HCT116 (cell line): ENCODE results near the gene SNX4. TPM values are rescaled to one million over a fixed set of nuclear protein-coding genes. Genes with fewer than 3 reads are reported as not detected.

Experiments
- ATAC-seq: fragments of 200-7000 bp; cut with Tn5 transposase; 2 replicates; pipeline ENCODE4 v1.9.1; 2020; ENCODE audit warnings: mild to moderate bottlenecking, moderate library complexity
- BruUV-seq: library from RNA; stranded (reverse); fragments of 400-500 nt; replicated peaks from 2 replicates; lab custom pipeline; 2021; lab: Mats Ljungman, UMichigan
- CTCF ChIA-PET: fragments of 300-600 bp; sonication (Branson Sonifier 250); formaldehyde crosslinking; loops from one replicate; lab custom pipeline; 2021; ENCODE audit warnings: antibody characterized with exemption; lab: Charles Lee
- POLR2A ChIA-PET: fragments of 300-600, 350-600 bp; sonication (Branson Sonifier 250); formaldehyde crosslinking; loops from one replicate; lab custom pipeline; 2021; ENCODE audit warnings: antibody characterized with exemption; lab: Charles Lee
- RAD21 ChIA-PET, 2 experiments: fragments of 300-600 bp; sonication (Branson Sonifier 250); formaldehyde crosslinking; loops; one replicate each; lab custom pipeline; 2023; ENCODE audit warnings: low total read pairs in 2 of 2; ENCODE audit not compliant: uncharacterized antibody in 2 of 2, unreplicated experiment in 2 of 2, low non-redundant PET in 1 of 2; lab: Charles Lee
- DNase-seq: peaks from one replicate; pipeline ENCODE4 v3.0.0-alpha.2; 2010; ENCODE audit warnings: low read depth, low spot score
- H2AFZ ChIP-seq: fragments of 200-600 bp; shearing (Covaris generic), sonication (generic); 2 replicates; pipeline ENCODE4 v1.6.1; 2017; ENCODE audit warnings: low read depth, mixed run types, mixed read lengths, antibody characterized with exemption, low read length; ENCODE audit not compliant: poor library complexity, severe bottlenecking
- H3K27ac ChIP-seq: 2 replicates; pipeline ENCODE4 v1.5.1; 2012; ENCODE audit warnings: low read depth, low read length
- H3K27me3 ChIP-seq: fragments of 200-600 bp; sonication (generic); 2 replicates; pipeline ENCODE4 v1.6.1; 2016; ENCODE audit warnings: mixed run types, low read length, mixed read lengths; ENCODE audit not compliant: insufficient read depth
- H3K36me3 ChIP-seq, 2 experiments: fragments of 200-500 bp in 1 of 2; fragments of 200-600 bp in 1 of 2; sonication (Bioruptor generic) in 1 of 2; sonication (generic) in 1 of 2; 2 replicates each; pipeline versions ENCODE4 v1.5.1 to v1.6.1; 2014 to 2016; ENCODE audit warnings: low read length in 2 of 2, inconsistent platforms in 1 of 2, mixed read lengths in 1 of 2, mixed run types in 1 of 2; ENCODE audit not compliant: insufficient read depth in 2 of 2, control insufficient read depth in 1 of 2
- H3K4me1 ChIP-seq, 2 experiments: fragments of 200-600 bp in 1 of 2; sonication (generic) in 1 of 2; 2 replicates each; pipeline versions ENCODE4 v1.5.1 to v1.6.1; 2012 to 2017; ENCODE audit warnings: low read length in 2 of 2, inconsistent platforms in 1 of 2, mild to moderate bottlenecking in 1 of 2, mixed read lengths in 1 of 2, mixed run types in 1 of 2, moderate library complexity in 1 of 2; ENCODE audit not compliant: insufficient read depth in 2 of 2, control insufficient read depth in 1 of 2
- H3K4me2 ChIP-seq: fragments of 200-600 bp; sonication (generic); 2 replicates; pipeline ENCODE4 v1.6.1; 2017; ENCODE audit warnings: mixed run types, low read length, mixed read lengths
- H3K4me3 ChIP-seq, 2 experiments: fragments of 200-600 bp in 1 of 2; sonication (generic) in 1 of 2; replicated peaks in 1 of 2; 2 replicates each; pipeline ENCODE4 v1.5.1; 2011 to 2016; ENCODE audit warnings: low read length in 2 of 2, control low read depth in 1 of 2, low read depth in 1 of 2, mild to moderate bottlenecking in 1 of 2, mixed read lengths in 1 of 2, mixed run types in 1 of 2
- H3K79me2 ChIP-seq: fragments of 200-600 bp; sonication (generic); 2 replicates; pipeline ENCODE4 v1.6.1; 2017; ENCODE audit warnings: mild to moderate bottlenecking, mixed run types, low read length, moderate library complexity, mixed read lengths; ENCODE audit not compliant: insufficient read depth
- H3K9ac ChIP-seq: fragments of 200-600 bp; sonication (generic); 2 replicates; pipeline ENCODE4 v1.6.1; 2016; ENCODE audit warnings: low read length, mixed read lengths
- H3K9me2 ChIP-seq: fragments of 200-600 bp; sonication (generic), shearing (Covaris generic); 2 replicates; pipeline ENCODE4 v1.6.1; 2017; ENCODE audit warnings: mixed run types, mild to moderate bottlenecking, moderate library complexity; ENCODE audit not compliant: insufficient read depth
- H3K9me3 ChIP-seq, 2 experiments: fragments of 200-500 bp in 1 of 2; fragments of 200-600 bp in 1 of 2; sonication (Bioruptor generic) in 1 of 2; sonication (generic) in 1 of 2; 2 replicates each; pipeline ENCODE4 v1.6.1; 2014 to 2017; ENCODE audit warnings: low read length in 2 of 2, mixed read lengths in 2 of 2, inconsistent platforms in 1 of 2, low read depth in 1 of 2, mild to moderate bottlenecking in 1 of 2, mixed run types in 1 of 2, moderate library complexity in 1 of 2; ENCODE audit not compliant: control insufficient read depth in 1 of 2, insufficient read depth in 1 of 2
- H4K20me1 ChIP-seq: fragments of 200-600 bp; sonication (generic), shearing (Covaris generic); 2 replicates; pipeline ENCODE4 v1.6.1; 2017; ENCODE audit warnings: mixed run types, mild to moderate bottlenecking, moderate library complexity; ENCODE audit not compliant: insufficient read depth
- CBX3 ChIP-seq: IDR thresholded peaks from 2 replicates; pipeline ENCODE4 v1.6.1; 2012; ENCODE audit warnings: low read depth
- EGR1 ChIP-seq: IDR thresholded peaks from 2 replicates; pipeline ENCODE4 v1.6.1; 2012; ENCODE audit warnings: low read depth
- ELF1 ChIP-seq: IDR thresholded peaks from 2 replicates; pipeline ENCODE4 v1.6.1; 2012; ENCODE audit warnings: low read depth, borderline replicate concordance
- EZH2 ChIP-seq: fragments of 200-600 bp; sonication (generic); IDR thresholded peaks from 2 replicates; pipeline ENCODE4 v1.6.1; 2017; ENCODE audit warnings: antibody characterized with exemption, mixed run types
- EZH2phosphoT487 ChIP-seq: fragments of 200-600 bp; IDR thresholded peaks from 2 replicates; pipeline ENCODE4 v1.6.1; 2018; ENCODE audit warnings: antibody characterized with exemption, borderline replicate concordance
- FOSL1 ChIP-seq: IDR thresholded peaks from 2 replicates; pipeline ENCODE4 v1.6.1; 2012; ENCODE audit warnings: low read depth
- JUND ChIP-seq: IDR thresholded peaks from 2 replicates; pipeline ENCODE4 v1.6.1; 2012
- MAX ChIP-seq: IDR thresholded peaks from 2 replicates; pipeline ENCODE4 v1.6.1; 2012
- POLR2A ChIP-seq: IDR thresholded peaks from 2 replicates; pipeline ENCODE4 v1.7.0; 2011; ENCODE audit warnings: borderline replicate concordance; ENCODE audit not compliant: insufficient read depth, insufficient read length; ENCODE audit errors: extremely low read depth
- POLR2AphosphoS5 ChIP-seq: IDR thresholded peaks from 2 replicates; pipeline ENCODE4 v1.6.1; 2011; ENCODE audit warnings: mild to moderate bottlenecking, low read depth, low read length, moderate library complexity
- RAD21 ChIP-seq: IDR thresholded peaks from 2 replicates; pipeline ENCODE4 v1.6.1; 2012; ENCODE audit warnings: low read depth, mild to moderate bottlenecking
- SIN3A ChIP-seq: IDR thresholded peaks from 2 replicates; pipeline ENCODE4 v1.6.1; 2012; ENCODE audit warnings: low read depth
- SRF ChIP-seq: IDR thresholded peaks from 2 replicates; pipeline ENCODE4 v1.6.1; 2012; ENCODE audit warnings: low read depth
- TCF7L2 ChIP-seq: IDR thresholded peaks from 2 replicates; pipeline ENCODE4 v1.7.0; 2011; ENCODE audit warnings: borderline replicate concordance, inconsistent platforms; ENCODE audit not compliant: insufficient read depth, insufficient read length; ENCODE audit errors: extremely low read depth
- YY1 ChIP-seq: IDR thresholded peaks from 2 replicates; pipeline ENCODE4 v1.6.1; 2011; ENCODE audit warnings: low read length, low read depth, moderate library complexity, mild to moderate bottlenecking; ENCODE audit not compliant: insufficient replicate concordance; ENCODE audit errors: extremely low read depth
- ZFX ChIP-seq: fragments of 450-650 bp; IDR thresholded peaks from 2 replicates; pipeline ENCODE4 v1.6.1; 2017
- ZNF274 ChIP-seq: fragments of 200-500 bp; sonication (Bioruptor generic); IDR thresholded peaks from 2 replicates; pipeline ENCODE4 v1.6.1; 2014; ENCODE audit warnings: mild to moderate bottlenecking, low read depth, low read length, inconsistent platforms
- intact Hi-C: fragments of 100-400 bp; cut with micrococcal nuclease; formaldehyde crosslinking; loops from 2 replicates; pipeline ENCODE4 v1.10.0; 2022
- total RNA-seq: library from RNA; stranded (reverse); gene quantifications from one replicate; pipeline ENCODE4 v1.2.1, GENCODE V29; 2021; ENCODE audit not compliant: unreplicated experiment
- TF ChIP-seq, protein P1 (sequence below): IDR thresholded peaks from 2 replicates; pipeline ENCODE4 v1.6.1; 2012
- TF ChIP-seq, protein P2 (sequence below): IDR thresholded peaks from 2 replicates; pipeline ENCODE4 v1.6.1; 2011; ENCODE audit warnings: mild to moderate bottlenecking, low read length, moderate library complexity; ENCODE audit not compliant: insufficient replicate concordance; ENCODE audit errors: extremely low read depth

SNX4 gene
- total RNA-seq, 1 experiment from 2014 or later, result 21.1 TPM

DNA sequence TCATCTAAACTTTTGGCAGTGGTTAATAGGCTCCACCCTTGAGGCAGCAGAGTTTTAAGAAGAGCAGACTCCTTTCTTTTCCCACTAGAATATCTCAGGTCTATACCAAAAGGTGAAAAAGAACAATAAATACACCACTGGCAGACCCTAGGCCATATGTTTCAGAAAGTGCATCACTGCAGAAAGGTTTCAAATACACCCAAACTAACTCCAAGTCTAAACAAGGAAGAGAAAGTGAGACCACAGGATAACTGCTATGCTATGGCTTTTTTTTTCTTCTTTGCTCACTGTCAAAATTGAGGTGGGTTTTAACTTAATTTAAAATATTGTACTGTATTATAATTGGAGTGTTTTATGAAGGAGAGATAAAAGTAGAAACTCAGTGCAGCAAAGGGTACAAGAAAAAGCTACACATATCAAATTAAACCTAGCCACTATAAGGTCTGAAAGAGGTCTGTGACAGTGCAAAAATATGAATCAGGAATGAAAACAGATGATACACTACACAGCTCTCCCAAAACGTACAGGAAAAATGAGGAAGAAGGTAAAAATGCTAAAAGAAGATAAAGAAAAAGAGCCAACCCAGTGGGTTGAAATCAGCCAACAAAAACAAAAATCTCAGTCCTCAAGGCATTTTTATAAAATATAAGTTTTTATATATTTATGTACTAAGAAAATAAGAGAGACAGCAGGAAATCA is 8.4 kb downstream of the SNX4 start:
- TF ChIP-seq MAX (no peak), ZNF274 (no peak), ELF1 (no peak), POLR2A (no peak), EZH2 (no peak), EZH2phosphoT487 (no peak), JUND (no peak), RAD21 (no peak), CBX3 (no peak), POLR2AphosphoS5 (no peak), YY1 (no peak), ZFX (no peak), TCF7L2 (no peak), SIN3A (no peak), SRF (no peak), FOSL1 (no peak), EGR1 (no peak)
- TF ChIP-seq, protein P1, sequence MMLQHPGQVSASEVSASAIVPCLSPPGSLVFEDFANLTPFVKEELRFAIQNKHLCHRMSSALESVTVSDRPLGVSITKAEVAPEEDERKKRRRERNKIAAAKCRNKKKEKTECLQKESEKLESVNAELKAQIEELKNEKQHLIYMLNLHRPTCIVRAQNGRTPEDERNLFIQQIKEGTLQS, result no peak
- TF ChIP-seq, protein P2, sequence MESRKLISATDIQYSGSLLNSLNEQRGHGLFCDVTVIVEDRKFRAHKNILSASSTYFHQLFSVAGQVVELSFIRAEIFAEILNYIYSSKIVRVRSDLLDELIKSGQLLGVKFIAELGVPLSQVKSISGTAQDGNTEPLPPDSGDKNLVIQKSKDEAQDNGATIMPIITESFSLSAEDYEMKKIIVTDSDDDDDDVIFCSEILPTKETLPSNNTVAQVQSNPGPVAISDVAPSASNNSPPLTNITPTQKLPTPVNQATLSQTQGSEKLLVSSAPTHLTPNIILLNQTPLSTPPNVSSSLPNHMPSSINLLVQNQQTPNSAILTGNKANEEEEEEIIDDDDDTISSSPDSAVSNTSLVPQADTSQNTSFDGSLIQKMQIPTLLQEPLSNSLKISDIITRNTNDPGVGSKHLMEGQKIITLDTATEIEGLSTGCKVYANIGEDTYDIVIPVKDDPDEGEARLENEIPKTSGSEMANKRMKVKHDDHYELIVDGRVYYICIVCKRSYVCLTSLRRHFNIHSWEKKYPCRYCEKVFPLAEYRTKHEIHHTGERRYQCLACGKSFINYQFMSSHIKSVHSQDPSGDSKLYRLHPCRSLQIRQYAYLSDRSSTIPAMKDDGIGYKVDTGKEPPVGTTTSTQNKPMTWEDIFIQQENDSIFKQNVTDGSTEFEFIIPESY, result no peak
- Histone ChIP-seq H3K9me3 (no peaks in the 10 kb centered on the region), H3K79me2 (peaks cover 66% of the 10 kb centered on the region), H3K4me2 (no peak overlapping the region), H3K4me3 (no peak overlapping the region), H4K20me1 (peaks cover 8% of the 10 kb centered on the region; the same call in 1 of the 2 replicates), H3K4me1 (peaks cover 13 to 15% of the 10 kb centered on the region in 2 experiments), H3K27me3 (no peaks in the 10 kb centered on the region), H3K36me3 (peaks cover 2 to 9% of the 10 kb centered on the region in 2 experiments; a peak in 1 of 4 replicates), H3K27ac (no peak overlapping the region; the same call in 1 of the 2 replicates), H3K9ac (no peak overlapping the region), H2AFZ (no peak overlapping the region), H3K9me2 (no peaks in the 10 kb centered on the region)
- ATAC-seq (no peak), DNase-seq (no peak)
- ChIA-PET RAD21 (no interaction called here), POLR2A (interaction anchor here (1.2 kb wide), 1 partner anchor 9 kb away, joined by 4 read pairs; no protein-coding TSS in a partner anchor), CTCF (no interaction called here)
- BruUV-seq, result no TSS peak
- intact Hi-C loops, result no loop called here
